Measurements from ENCODE around the gene GRAP2. TPM values are rescaled to one million over a fixed set of nuclear protein-coding genes. Genes with fewer than 3 reads are reported as not detected.

The GRAP2 gene
- total RNA-seq, 1 donor from 2014 or later, result 38.4 TPM

- peaks cover 9% of the 10 kb centered on the region for H3K4me1 Mint-ChIP-seq
- peaks cover 33% of the 10 kb centered on the region for H3K27me3 Mint-ChIP-seq
- no peaks in the 10 kb centered on the region for H3K36me3 Mint-ChIP-seq (ENCODE audit: low read depth)
- H3K9me3 Mint-ChIP-seq, result no peaks in the 10 kb centered on the region
- H3K27ac Mint-ChIP-seq, result no peak overlapping the region
- H3K4me3 Mint-ChIP-seq, result no peak overlapping the region
- intact Hi-C loops (cut with micrococcal nuclease), result no loop called here
- no peak for DNase-seq
Measured at GRCh38 chr22:40008726-40009291, 107.9 kb downstream of the GRAP2 start.

- Mint-ChIP-seq H3K9me3 (no peaks in the 10 kb centered on the region), H3K27ac (peak overlapping the region; percentile 15), H3K4me3 (peak overlapping the region; percentile 44), H3K36me3 (ENCODE audit: low read depth) (no peaks in the 10 kb centered on the region), H3K4me1 (peaks cover 9% of the 10 kb centered on the region), H3K27me3 (peaks cover 33% of the 10 kb centered on the region)
- intact Hi-C loops (cut with micrococcal nuclease), result no loop called here
- no peak for DNase-seq
Measured at GRCh38 chr22:40009292-40009774, 108.4 kb downstream of the GRAP2 start.

DNA sequence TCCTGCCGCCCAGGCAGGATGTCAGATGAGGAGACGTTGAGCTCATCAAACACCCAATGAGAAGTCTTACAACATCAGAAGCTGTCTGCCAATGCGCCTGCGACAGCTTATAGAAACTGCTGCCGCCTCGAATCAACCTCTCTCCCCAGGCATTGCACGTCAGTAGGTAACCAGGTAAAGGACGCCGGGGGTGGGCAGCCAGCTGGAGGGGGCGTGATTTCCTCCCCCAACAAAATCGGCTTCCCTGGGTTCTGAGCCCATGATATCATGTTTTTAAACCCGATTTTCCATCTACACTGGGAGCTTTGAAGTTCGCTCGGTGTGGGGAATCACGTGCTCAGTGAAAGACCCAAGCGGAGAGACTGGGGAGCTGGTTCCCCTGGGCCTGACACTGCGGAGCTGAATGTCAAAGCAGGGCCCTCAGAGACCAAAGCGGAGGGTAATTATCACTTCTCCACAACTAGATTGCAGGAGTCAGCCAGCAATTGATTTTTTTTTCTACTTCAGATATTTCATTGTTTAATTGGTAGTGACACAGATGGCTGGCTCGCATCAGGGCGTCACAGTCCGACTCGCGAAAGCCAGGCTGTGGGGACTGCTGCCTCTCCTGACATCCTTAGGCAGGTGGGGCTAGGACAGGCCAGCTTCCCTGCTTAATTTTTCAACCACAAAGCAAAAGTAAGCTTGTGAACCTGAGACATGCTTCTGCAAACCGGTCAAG is 109.2 kb downstream of the GRAP2 start:
- DNase-seq, result peak; percentile 75
- peak overlapping the region; percentile 44 for H3K4me3 Mint-ChIP-seq
- no peaks in the 10 kb centered on the region for H3K9me3 Mint-ChIP-seq
- H3K36me3 Mint-ChIP-seq (ENCODE audit: low read depth), result no peaks in the 10 kb centered on the region
- H3K27ac Mint-ChIP-seq, result peak overlapping the region; percentile 22
- H3K4me1 Mint-ChIP-seq, result peaks cover 9% of the 10 kb centered on the region
- intact Hi-C loops (cut with micrococcal nuclease), result no loop called here
- peaks cover 34% of the 10 kb centered on the region for H3K27me3 Mint-ChIP-seq

GRCh38 chr22:40010746-40011145 is 109.9 kb downstream of the GRAP2 start:
- Mint-ChIP-seq H3K36me3 (ENCODE audit: low read depth) (no peaks in the 10 kb centered on the region), H3K27me3 (peaks cover 38% of the 10 kb centered on the region), H3K4me3 (no peak overlapping the region), H3K9me3 (no peaks in the 10 kb centered on the region), H3K27ac (no peak overlapping the region), H3K4me1 (peaks cover 9% of the 10 kb centered on the region)
- intact Hi-C loops (cut with micrococcal nuclease), result no loop called here
- DNase-seq, result no peak

DNA sequence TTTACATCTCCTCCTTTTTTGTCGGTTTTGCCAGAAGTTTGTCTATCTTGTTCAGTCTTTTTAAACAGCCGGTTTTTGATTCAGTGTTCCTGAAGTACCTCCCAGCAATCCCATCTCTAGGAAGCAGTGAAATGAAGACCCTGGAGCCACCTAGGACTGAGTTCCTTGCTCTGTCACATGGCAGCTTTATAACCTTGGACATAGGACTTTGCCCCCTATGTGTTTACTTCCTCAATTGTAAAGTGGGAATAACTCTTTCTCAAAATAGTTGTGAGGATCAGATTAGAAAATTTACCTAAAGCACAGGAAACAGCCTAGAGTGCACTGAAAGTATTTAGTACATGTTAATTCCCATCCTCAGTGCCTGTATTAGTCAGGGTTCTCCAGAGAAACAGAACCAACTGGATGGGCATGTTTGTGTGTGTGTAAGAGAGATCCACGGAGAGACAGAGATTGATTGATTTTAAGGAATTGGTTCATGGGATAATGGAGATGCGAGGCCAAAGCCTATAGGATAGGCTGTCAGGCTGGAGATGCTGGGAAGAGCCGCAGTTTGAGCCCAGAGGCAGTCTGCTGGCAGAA is 113.9 kb downstream of the GRAP2 start:
- intact Hi-C loops (cut with micrococcal nuclease), result no loop called here
- Mint-ChIP-seq H3K27ac (no peak overlapping the region), H3K9me3 (no peaks in the 10 kb centered on the region), H3K36me3 (ENCODE audit: low read depth) (no peaks in the 10 kb centered on the region), H3K27me3 (peaks cover 18% of the 10 kb centered on the region), H3K4me1 (peaks cover 8% of the 10 kb centered on the region), H3K4me3 (no peak overlapping the region)
- DNase-seq, result no peak

DNA sequence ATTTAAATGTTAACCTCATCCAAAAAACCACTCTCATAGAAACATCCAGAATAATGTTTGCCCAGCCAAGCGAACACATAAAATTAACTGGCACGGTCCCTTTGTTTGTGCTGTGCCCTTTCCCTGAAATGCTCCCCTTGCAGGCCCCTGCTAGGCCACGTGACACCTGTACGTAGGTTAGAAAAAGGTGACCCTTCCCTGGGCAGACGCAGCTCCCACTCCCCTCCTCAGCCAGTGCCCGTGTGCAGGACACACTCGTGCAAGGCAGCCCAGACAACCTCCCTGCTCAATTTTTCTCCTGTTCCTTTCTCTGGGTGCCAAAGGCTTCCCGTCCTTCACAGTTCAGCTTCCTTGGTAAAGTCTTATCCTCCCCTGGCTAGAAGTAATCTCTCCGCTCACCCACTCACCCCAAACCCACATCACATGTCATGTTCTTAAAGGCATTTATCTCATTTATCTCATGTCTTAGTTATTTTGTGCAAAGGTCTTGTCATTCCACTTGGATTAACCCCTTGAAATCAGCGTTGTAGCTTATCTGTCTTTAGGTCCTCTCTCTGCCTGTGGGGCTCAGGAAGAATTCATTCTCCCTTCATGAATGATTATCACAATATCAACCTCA is 114.6 kb downstream of the GRAP2 start:
- H3K4me1 Mint-ChIP-seq, result peaks cover 6% of the 10 kb centered on the region
- H3K27me3 Mint-ChIP-seq, result peaks cover 18% of the 10 kb centered on the region
- no peak for DNase-seq
- H3K9me3 Mint-ChIP-seq, result no peaks in the 10 kb centered on the region
- H3K4me3 Mint-ChIP-seq, result no peak overlapping the region
- intact Hi-C loops (cut with micrococcal nuclease), result no loop called here
- no peaks in the 10 kb centered on the region for H3K36me3 Mint-ChIP-seq (ENCODE audit: low read depth)
- no peak overlapping the region for H3K27ac Mint-ChIP-seq

DNA sequence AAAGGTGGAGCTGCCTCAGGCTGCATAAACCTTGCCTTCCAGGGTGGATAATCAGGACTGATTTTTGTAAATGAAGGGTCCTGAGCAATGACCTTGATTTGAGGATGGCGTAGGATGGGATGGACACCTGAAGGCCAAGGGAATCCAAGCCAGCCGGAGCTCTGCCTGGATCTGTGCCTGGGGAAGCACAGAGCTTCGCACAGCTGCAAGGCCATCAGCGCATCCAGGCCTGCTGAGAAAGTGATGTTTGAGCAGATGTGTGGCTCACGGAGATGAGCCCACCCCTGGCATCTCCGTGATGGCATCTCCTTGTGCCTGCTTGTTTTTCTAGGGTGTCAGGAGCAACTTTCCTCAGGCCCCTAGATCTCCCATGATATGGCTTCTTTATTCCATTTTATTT is 117.2 kb downstream of the GRAP2 start:
- Mint-ChIP-seq H3K36me3 (ENCODE audit: low read depth) (no peaks in the 10 kb centered on the region), H3K27me3 (peaks cover 10% of the 10 kb centered on the region), H3K27ac (no peak overlapping the region), H3K9me3 (no peaks in the 10 kb centered on the region), H3K4me3 (no peak overlapping the region), H3K4me1 (peaks cover 6% of the 10 kb centered on the region)
- DNase-seq, result no peak
- intact Hi-C loops (cut with micrococcal nuclease), result no loop called here

GRCh38 chr22:40019100-40019499 is 118.2 kb downstream of the GRAP2 start:
- intact Hi-C loops (cut with micrococcal nuclease), result no loop called here
- peaks cover 6% of the 10 kb centered on the region for H3K4me1 Mint-ChIP-seq
- no peaks in the 10 kb centered on the region for H3K36me3 Mint-ChIP-seq (ENCODE audit: low read depth)
- H3K9me3 Mint-ChIP-seq, result no peaks in the 10 kb centered on the region
- H3K27ac Mint-ChIP-seq, result no peak overlapping the region
- peaks cover 6% of the 10 kb centered on the region for H3K27me3 Mint-ChIP-seq
- no peak overlapping the region for H3K4me3 Mint-ChIP-seq
- no peak for DNase-seq

DNA sequence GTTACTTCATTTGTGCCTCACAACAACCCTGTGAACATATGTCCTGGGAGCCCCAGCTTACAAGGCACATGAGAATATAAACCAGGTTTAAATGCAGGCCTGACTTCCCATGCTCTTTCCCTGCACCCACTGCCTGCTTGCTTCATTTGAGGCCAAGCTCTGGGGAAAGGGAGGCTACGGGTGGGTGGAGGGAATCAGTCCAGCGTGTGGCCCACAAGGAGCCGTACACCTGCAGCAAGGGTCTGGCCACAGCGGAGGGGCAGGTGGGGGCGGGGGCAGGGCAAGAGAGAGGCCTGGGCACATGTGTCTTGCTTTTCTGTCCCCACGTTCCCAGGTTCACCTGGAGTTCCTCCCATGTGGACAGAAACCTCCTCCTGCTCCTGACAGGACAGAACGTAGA is 120.1 kb downstream of the GRAP2 start:
- no peak overlapping the region for H3K27ac Mint-ChIP-seq
- no peak for DNase-seq
- no peaks in the 10 kb centered on the region for H3K27me3 Mint-ChIP-seq
- H3K4me3 Mint-ChIP-seq, result no peak overlapping the region
- intact Hi-C loops (cut with micrococcal nuclease), result loop anchor here (5.0 to 10.0 kb wide), 2 partner anchors 89 to 396 kb away; no protein-coding TSS in a partner anchor
- H3K36me3 Mint-ChIP-seq (ENCODE audit: low read depth), result no peaks in the 10 kb centered on the region
- no peaks in the 10 kb centered on the region for H3K9me3 Mint-ChIP-seq
- H3K4me1 Mint-ChIP-seq, result peaks cover 8% of the 10 kb centered on the region

DNA sequence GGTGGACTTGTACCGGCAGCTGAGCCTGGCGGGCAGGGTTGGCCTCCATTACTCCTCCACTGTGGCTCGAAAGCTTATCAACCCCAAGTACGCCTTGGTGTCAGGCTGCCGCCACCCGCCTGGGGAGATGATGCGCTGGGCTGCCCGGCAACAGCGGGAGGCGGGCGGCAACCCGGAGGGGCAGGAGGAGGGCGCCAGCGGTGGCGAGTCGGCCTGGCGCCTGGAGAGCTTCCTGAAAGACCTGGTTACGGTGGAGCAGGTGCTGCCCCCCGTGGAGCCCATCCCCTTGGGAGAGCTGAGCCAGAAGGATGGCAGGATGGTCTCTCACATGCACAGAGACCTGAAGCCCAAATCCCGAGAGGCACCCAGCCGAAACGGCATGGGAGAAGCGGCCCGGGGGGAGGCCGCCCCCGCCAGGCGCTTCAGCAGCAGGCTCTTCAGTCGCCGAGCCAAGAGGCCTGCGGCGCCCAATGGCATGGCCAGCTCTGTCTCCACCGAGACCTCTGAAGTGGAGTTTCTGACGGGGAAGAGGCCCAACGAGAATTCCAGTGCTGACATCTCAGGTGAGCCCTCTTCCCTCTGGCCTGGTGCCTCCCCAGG is 120.6 kb downstream of the GRAP2 start:
- no peak for DNase-seq
- no peak overlapping the region for H3K27ac Mint-ChIP-seq
- intact Hi-C loops (cut with micrococcal nuclease), result loop anchor here (5.0 to 10.0 kb wide), 2 partner anchors 89 to 397 kb away; no protein-coding TSS in a partner anchor
- H3K9me3 Mint-ChIP-seq, result no peaks in the 10 kb centered on the region
- no peak overlapping the region for H3K4me3 Mint-ChIP-seq
- no peaks in the 10 kb centered on the region for H3K36me3 Mint-ChIP-seq (ENCODE audit: low read depth)
- H3K4me1 Mint-ChIP-seq, result peaks cover 8% of the 10 kb centered on the region
- no peaks in the 10 kb centered on the region for H3K27me3 Mint-ChIP-seq

DNA sequence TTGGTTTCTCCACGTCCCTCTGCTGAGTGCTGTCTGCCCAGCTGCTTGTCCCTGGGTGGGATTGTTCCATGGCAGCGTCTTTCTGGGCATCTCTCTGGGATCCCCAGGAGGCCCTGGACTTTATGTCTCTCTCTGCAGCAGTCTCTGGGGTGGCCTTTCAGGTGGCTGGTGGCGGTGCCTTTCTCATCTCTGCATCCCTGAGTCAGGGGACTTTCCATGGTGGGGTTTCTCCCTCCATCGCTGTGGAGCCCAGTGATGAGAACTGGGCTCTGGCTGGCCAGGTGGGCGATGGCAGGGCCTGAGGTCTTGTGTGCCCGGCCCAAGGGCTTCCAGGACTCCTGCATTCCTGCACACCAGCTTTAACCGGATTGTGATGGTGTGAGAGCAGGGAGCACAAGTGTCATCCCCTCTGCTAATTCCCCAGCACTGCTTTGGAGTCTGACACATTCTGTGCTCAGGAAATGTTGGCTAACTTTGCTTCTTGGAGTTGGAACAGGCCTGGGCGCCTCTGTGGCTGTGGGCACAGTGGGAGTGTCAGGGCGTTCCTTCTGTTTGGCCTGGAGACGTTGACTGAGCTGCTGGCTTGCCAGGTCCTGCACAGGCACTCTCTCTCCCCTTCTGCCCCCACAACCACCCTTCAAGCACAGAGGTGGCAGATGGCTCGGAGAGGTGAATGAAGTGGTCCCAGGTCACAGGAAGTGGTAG is 121.8 kb downstream of the GRAP2 start:
- intact Hi-C loops (cut with micrococcal nuclease), result loop anchor here (5.0 to 10.0 kb wide), 2 partner anchors 90 to 398 kb away; no protein-coding TSS in a partner anchor
- H3K36me3 Mint-ChIP-seq (ENCODE audit: low read depth), result no peaks in the 10 kb centered on the region
- H3K4me3 Mint-ChIP-seq, result no peak overlapping the region
- H3K9me3 Mint-ChIP-seq, result no peaks in the 10 kb centered on the region
- H3K27ac Mint-ChIP-seq, result no peak overlapping the region
- H3K27me3 Mint-ChIP-seq, result no peaks in the 10 kb centered on the region
- DNase-seq, result no peak
- H3K4me1 Mint-ChIP-seq, result peaks cover 5% of the 10 kb centered on the region
